KMS-11 (cell line): Measurements from ENCODE around the gene PLK2.

Experiments used
- H2AFZ ChIP-seq: fragments of 200-600 bp; sonication (generic); 2 replicates; pipeline ENCODE4 v1.6.1; 2016; ENCODE audit warnings: antibody characterized with exemption, mixed run types, low read depth
- H3K27ac ChIP-seq: fragments of 200-600 bp; sonication (generic); 2 replicates; pipeline ENCODE4 v1.6.1; 2016; ENCODE audit warnings: mild to moderate bottlenecking, mixed run types
- H3K27me3 ChIP-seq: fragments of 200-600 bp; sonication (generic); 2 replicates; pipeline ENCODE4 v1.6.1; 2017; ENCODE audit warnings: mild to moderate bottlenecking, low read depth, mixed run types, moderate library complexity; ENCODE audit not compliant: insufficient read depth
- H3K36me3 ChIP-seq: fragments of 200-600 bp; sonication (generic); 2 replicates; pipeline ENCODE4 v1.6.1; 2017; ENCODE audit warnings: mild to moderate bottlenecking, mixed run types; ENCODE audit not compliant: insufficient read depth
- H3K4me1 ChIP-seq: fragments of 200-600 bp; sonication (generic); 2 replicates; pipeline ENCODE4 v1.6.1; 2016; ENCODE audit warnings: mild to moderate bottlenecking, low read depth, mixed run types; ENCODE audit not compliant: poor library complexity, severe bottlenecking
- H3K4me2 ChIP-seq: fragments of 200-600 bp; sonication (generic); 2 replicates; pipeline ENCODE4 v1.7.0; 2016; ENCODE audit warnings: mild to moderate bottlenecking, mixed run types
- H3K4me3 ChIP-seq: fragments of 200-600 bp; sonication (generic); IDR thresholded peaks from 2 replicates; pipeline ENCODE4 v1.6.1; 2017; ENCODE audit warnings: low read depth, low read length, mixed read lengths; ENCODE audit not compliant: insufficient read depth
- H3K79me2 ChIP-seq: fragments of 200-600 bp; sonication (generic); 2 replicates; pipeline ENCODE4 v1.6.1; 2016; ENCODE audit warnings: low read depth, mixed run types; ENCODE audit not compliant: insufficient read depth
- H3K9ac ChIP-seq: fragments of 200-600 bp; sonication (generic); 2 replicates; pipeline ENCODE4 v1.6.1; 2016; ENCODE audit warnings: mild to moderate bottlenecking, mixed run types
- H4K20me1 ChIP-seq: fragments of 200-600 bp; sonication (generic); 2 replicates; pipeline ENCODE4 v1.6.1; 2016; ENCODE audit warnings: mild to moderate bottlenecking, mixed run types; ENCODE audit not compliant: insufficient read depth
- CTCF ChIP-seq: fragments of 200-600 bp; sonication (generic); conservative IDR thresholded peaks from 2 replicates; pipeline ENCODE4 v1.6.1; 2017; ENCODE audit warnings: low read depth, mild to moderate bottlenecking, antibody characterized with exemption, low read length, moderate library complexity, mixed read lengths

Gene PLK2

GRCh38 chr5:58499231-58499630 is 39.3 kb upstream of the PLK2 start:
- Histone ChIP-seq H2AFZ (no peak overlapping the region), H3K4me1 (no peaks in the 10 kb centered on the region), H3K27me3 (no peaks in the 10 kb centered on the region), H3K4me3 (no peak overlapping the region), H3K4me2 (no peak overlapping the region), H3K9ac (no peak overlapping the region), H3K27ac (no peak overlapping the region), H3K79me2 (no peaks in the 10 kb centered on the region), H3K36me3 (no peaks in the 10 kb centered on the region), H4K20me1 (no peaks in the 10 kb centered on the region)
- TF ChIP-seq CTCF = no peak

- Histone ChIP-seq H2AFZ (no peak overlapping the region), H3K4me1 (no peaks in the 10 kb centered on the region), H3K36me3 (no peaks in the 10 kb centered on the region), H3K9ac (no peak overlapping the region), H3K27ac (no peak overlapping the region), H3K79me2 (no peaks in the 10 kb centered on the region), H3K4me3 (no peak overlapping the region), H4K20me1 (no peaks in the 10 kb centered on the region), H3K4me2 (no peak overlapping the region), H3K27me3 (no peaks in the 10 kb centered on the region)
- peak; percentile 81 for TF ChIP-seq CTCF
Observed at GRCh38 chr5:58498340-58498942, 38.6 kb upstream of the PLK2 start.

- Histone ChIP-seq H3K27me3 (no peaks in the 10 kb centered on the region), H3K4me1 (no peaks in the 10 kb centered on the region), H3K4me3 (no peak overlapping the region), H3K4me2 (no peak overlapping the region), H3K27ac (no peak overlapping the region), H3K36me3 (no peaks in the 10 kb centered on the region), H2AFZ (no peak overlapping the region), H3K9ac (no peak overlapping the region), H4K20me1 (no peaks in the 10 kb centered on the region), H3K79me2 (no peaks in the 10 kb centered on the region)
- no peak for TF ChIP-seq CTCF
Observed at GRCh38 chr5:58497921-58498320, 38.0 kb upstream of the PLK2 start.

- TF ChIP-seq CTCF = no peak
- H3K27me3 ChIP-seq = no peaks in the 10 kb centered on the region
- H3K9ac ChIP-seq = no peak overlapping the region
- no peak overlapping the region for H3K27ac ChIP-seq
- H3K36me3 ChIP-seq = no peaks in the 10 kb centered on the region
- H2AFZ ChIP-seq = no peak overlapping the region
- no peaks in the 10 kb centered on the region for H4K20me1 ChIP-seq
- no peaks in the 10 kb centered on the region for H3K79me2 ChIP-seq
- H3K4me1 ChIP-seq = no peaks in the 10 kb centered on the region
- H3K4me2 ChIP-seq = no peak overlapping the region
- H3K4me3 ChIP-seq = no peak overlapping the region
Observed at GRCh38 chr5:58497386-58497785, 37.5 kb upstream of the PLK2 start.
